ENCODE measurements around the gene OSBPL2.
A peak's percentile ranks its signal among the peaks of the same experiment; 100 is the strongest.

OSBPL2 gene

DNA sequence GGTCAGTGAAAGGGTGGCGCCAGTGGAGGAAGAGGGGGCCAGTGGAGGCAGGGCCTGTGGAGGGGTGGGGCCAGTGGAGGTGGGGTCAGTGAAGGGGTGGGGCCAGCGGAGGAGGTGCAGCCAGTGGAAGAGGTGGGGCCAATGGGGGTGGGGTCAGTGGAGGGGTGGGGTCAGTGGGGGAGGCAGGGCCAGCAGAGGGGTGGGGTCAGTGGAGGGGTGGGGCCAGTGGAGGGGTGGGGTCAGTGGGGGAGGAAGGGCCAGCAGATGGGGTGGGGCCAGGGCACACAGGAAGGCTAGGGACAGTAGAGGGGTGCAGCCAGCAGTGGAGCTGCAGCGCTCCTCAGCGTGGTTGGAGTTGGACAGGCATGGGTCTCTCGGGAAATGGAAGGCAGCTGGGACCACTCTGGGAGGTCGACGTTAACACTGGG is 83.2 kb downstream of the OSBPL2 start:
- Histone ChIP-seq H3K36me3 (ENCODE audit: control insufficient read depth, insufficient read depth, low read length) (peaks cover 8% of the 10 kb centered on the region), H3K4me3 (ENCODE audit: low read length) (no peak overlapping the region), H3K4me1 (ENCODE audit: control insufficient read depth, low read depth, low read length) (no peaks in the 10 kb centered on the region), H3K56ac (ENCODE audit: low read length) (no peak overlapping the region), H3K23ac (ENCODE audit: low read length) (no peak overlapping the region), H3K79me2 (ENCODE audit: control insufficient read depth, insufficient read depth, low read length) (no peaks in the 10 kb centered on the region), H3K9ac (ENCODE audit: low read length) (no peak overlapping the region), H3K4ac (ENCODE audit: low read depth, low read length) (no peak overlapping the region), H4K5ac (ENCODE audit: low read length) (no peak overlapping the region), H2BK15ac (replicated peaks; ENCODE audit: low read depth) (no peak overlapping the region), H3K27me3 (ENCODE audit: insufficient read depth, low read length, poor library complexity) (no peaks in the 10 kb centered on the region), H3K18ac (ENCODE audit: low read length) (no peak overlapping the region), H2BK120ac (ENCODE audit: low read depth, low read length) (no peak overlapping the region), H2BK5ac (ENCODE audit: low read length) (no peak overlapping the region), H4K8ac (ENCODE audit: low read depth, low read length) (no peak overlapping the region), H3K27ac (ENCODE audit: low read depth, low read length) (no peak overlapping the region), H2AK5ac (ENCODE audit: low read length) (no peak overlapping the region), H3K79me1 (ENCODE audit: low read length) (no peaks in the 10 kb centered on the region), H3K4me2 (ENCODE audit: low read length) (no peak overlapping the region)
- DNase-seq, result peak; percentile 67
- no CpG with 5 or more reads among the region's 7 CpGs for WGBS (ENCODE audit: extremely low coverage, insufficient coverage, low lambda C conversion rate)

- Histone ChIP-seq H4K8ac (ENCODE audit: low read depth, low read length) (no peak overlapping the region), H3K4me1 (ENCODE audit: control insufficient read depth, low read depth, low read length) (no peaks in the 10 kb centered on the region), H3K79me1 (ENCODE audit: low read length) (no peaks in the 10 kb centered on the region), H3K4ac (ENCODE audit: low read depth, low read length) (no peak overlapping the region), H3K27ac (ENCODE audit: low read depth, low read length) (no peak overlapping the region), H2BK15ac (replicated peaks; ENCODE audit: low read depth) (no peak overlapping the region), H3K9ac (ENCODE audit: low read length) (no peak overlapping the region), H3K4me3 (ENCODE audit: low read length) (no peak overlapping the region), H4K5ac (ENCODE audit: low read length) (no peak overlapping the region), H3K4me2 (ENCODE audit: low read length) (no peak overlapping the region), H2BK120ac (ENCODE audit: low read depth, low read length) (no peak overlapping the region), H2AK5ac (ENCODE audit: low read length) (no peak overlapping the region), H3K27me3 (ENCODE audit: insufficient read depth, low read length, poor library complexity) (no peaks in the 10 kb centered on the region), H3K23ac (ENCODE audit: low read length) (no peak overlapping the region), H3K79me2 (ENCODE audit: control insufficient read depth, insufficient read depth, low read length) (no peaks in the 10 kb centered on the region), H2BK5ac (ENCODE audit: low read length) (no peak overlapping the region), H3K36me3 (ENCODE audit: control insufficient read depth, insufficient read depth, low read length) (peaks cover 5% of the 10 kb centered on the region), H3K18ac (ENCODE audit: low read length) (no peak overlapping the region), H3K56ac (ENCODE audit: low read length) (no peak overlapping the region)
- WGBS (ENCODE audit: extremely low coverage, insufficient coverage, low lambda C conversion rate), result no CpG with 5 or more reads among the region's 16 CpGs
- DNase-seq, result no peak
Measured at GRCh38 chr20:62321975-62322374, 83.7 kb downstream of the OSBPL2 start.

- no CpG with 5 or more reads among the region's 16 CpGs for WGBS (ENCODE audit: extremely low coverage, insufficient coverage, low lambda C conversion rate)
- no peak overlapping the region for H4K5ac ChIP-seq (ENCODE audit: low read length)
- H3K27me3 ChIP-seq (ENCODE audit: insufficient read depth, low read length, poor library complexity), result no peaks in the 10 kb centered on the region
Measured at GRCh38 chr20:62322492-62323041, 84.2 kb downstream of the OSBPL2 start.

DNA sequence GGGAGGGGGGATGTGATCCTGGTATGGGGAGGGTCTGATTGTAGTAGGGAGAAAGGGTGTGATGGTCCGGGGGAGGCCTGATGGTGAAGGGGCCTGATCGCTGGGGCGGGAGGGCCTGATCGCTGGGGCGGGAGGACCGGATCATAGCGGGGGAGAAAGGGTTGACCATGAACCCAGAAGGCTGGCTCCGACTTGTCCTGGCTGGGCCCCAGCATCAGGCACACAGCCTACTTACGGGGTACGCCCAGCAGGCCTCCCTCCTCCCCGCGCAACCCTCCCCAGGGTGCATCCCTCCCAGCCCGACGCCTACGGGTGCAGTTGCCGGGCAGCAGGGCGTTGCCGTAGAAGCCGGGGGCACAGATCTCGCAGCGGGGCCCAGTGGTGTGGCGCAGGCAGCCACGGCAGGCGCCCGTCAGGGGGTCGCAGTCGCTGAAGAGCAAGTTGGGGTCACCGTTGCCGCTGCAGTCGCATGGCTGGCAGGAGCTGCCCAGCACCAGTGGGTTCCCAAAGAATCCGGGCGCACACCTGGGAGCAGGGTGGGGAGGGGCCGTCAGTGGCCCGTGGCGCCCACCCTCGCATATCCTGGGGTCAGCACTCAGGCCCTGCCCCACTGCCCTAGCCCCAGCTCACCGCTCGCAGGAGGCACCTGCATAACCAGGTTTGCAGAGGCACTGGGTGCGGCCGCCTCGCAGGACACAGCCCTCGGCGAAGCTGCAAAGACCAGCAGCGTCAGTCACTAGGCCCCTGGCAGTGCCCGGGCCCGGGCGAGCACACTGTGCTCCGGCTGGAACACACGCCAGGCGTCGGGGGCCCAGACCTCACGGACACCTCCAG is 85.0 kb downstream of the OSBPL2 start:
- no peak overlapping the region for H3K4me3 ChIP-seq (ENCODE audit: low read length)
- H3K56ac ChIP-seq (ENCODE audit: low read length), result no peak overlapping the region
- no peak overlapping the region for H2BK15ac ChIP-seq (replicated peaks; ENCODE audit: low read depth)
- H2BK5ac ChIP-seq (ENCODE audit: low read length), result no peak overlapping the region
- H3K79me2 ChIP-seq (ENCODE audit: control insufficient read depth, insufficient read depth, low read length), result no peaks in the 10 kb centered on the region
- no peak overlapping the region for H2AK5ac ChIP-seq (ENCODE audit: low read length)
- H3K27ac ChIP-seq (ENCODE audit: low read depth, low read length), result no peak overlapping the region
- DNase-seq, result no peak
- H4K8ac ChIP-seq (ENCODE audit: low read depth, low read length), result no peak overlapping the region
- no peaks in the 10 kb centered on the region for H3K79me1 ChIP-seq (ENCODE audit: low read length)
- no peaks in the 10 kb centered on the region for H3K27me3 ChIP-seq (ENCODE audit: insufficient read depth, low read length, poor library complexity)
- no peak overlapping the region for H2BK120ac ChIP-seq (ENCODE audit: low read depth, low read length)
- H3K4ac ChIP-seq (ENCODE audit: low read depth, low read length), result no peak overlapping the region
- no peak overlapping the region for H3K18ac ChIP-seq (ENCODE audit: low read length)
- no peaks in the 10 kb centered on the region for H3K4me1 ChIP-seq (ENCODE audit: control insufficient read depth, low read depth, low read length)
- H3K23ac ChIP-seq (ENCODE audit: low read length), result no peak overlapping the region
- peaks cover 3% of the 10 kb centered on the region for H3K36me3 ChIP-seq (ENCODE audit: control insufficient read depth, insufficient read depth, low read length)
- H4K5ac ChIP-seq (ENCODE audit: low read length), result no peak overlapping the region
- no peak overlapping the region for H3K9ac ChIP-seq (ENCODE audit: low read length)
- no CpG with 5 or more reads among the region's 52 CpGs for WGBS (ENCODE audit: extremely low coverage, insufficient coverage, low lambda C conversion rate)
- H3K4me2 ChIP-seq (ENCODE audit: low read length), result no peak overlapping the region

More at GRCh38 chr20:62322492-62323041, 84.2 kb downstream of the OSBPL2 start:
- no peaks in the 10 kb centered on the region for H3K4me1 ChIP-seq (ENCODE audit: control insufficient read depth, low read depth, low read length)
- no peak for DNase-seq
- no peak overlapping the region for H3K23ac ChIP-seq (ENCODE audit: low read length)
- no peak overlapping the region for H3K4me3 ChIP-seq (ENCODE audit: low read length)
- no peak overlapping the region for H4K8ac ChIP-seq (ENCODE audit: low read depth, low read length)
- no peaks in the 10 kb centered on the region for H3K79me1 ChIP-seq (ENCODE audit: low read length)
- H3K27ac ChIP-seq (ENCODE audit: low read depth, low read length), result no peak overlapping the region
- H2BK120ac ChIP-seq (ENCODE audit: low read depth, low read length), result no peak overlapping the region
- no peaks in the 10 kb centered on the region for H3K79me2 ChIP-seq (ENCODE audit: control insufficient read depth, insufficient read depth, low read length)
- H2BK15ac ChIP-seq (replicated peaks; ENCODE audit: low read depth), result no peak overlapping the region
- no peak overlapping the region for H3K56ac ChIP-seq (ENCODE audit: low read length)
- H2BK5ac ChIP-seq (ENCODE audit: low read length), result no peak overlapping the region
- H3K4ac ChIP-seq (ENCODE audit: low read depth, low read length), result no peak overlapping the region
- no peak overlapping the region for H3K4me2 ChIP-seq (ENCODE audit: low read length)
- no peak overlapping the region for H2AK5ac ChIP-seq (ENCODE audit: low read length)
- peaks cover 3% of the 10 kb centered on the region for H3K36me3 ChIP-seq (ENCODE audit: control insufficient read depth, insufficient read depth, low read length)
- H3K9ac ChIP-seq (ENCODE audit: low read length), result no peak overlapping the region
- no peak overlapping the region for H3K18ac ChIP-seq (ENCODE audit: low read length)

DNA sequence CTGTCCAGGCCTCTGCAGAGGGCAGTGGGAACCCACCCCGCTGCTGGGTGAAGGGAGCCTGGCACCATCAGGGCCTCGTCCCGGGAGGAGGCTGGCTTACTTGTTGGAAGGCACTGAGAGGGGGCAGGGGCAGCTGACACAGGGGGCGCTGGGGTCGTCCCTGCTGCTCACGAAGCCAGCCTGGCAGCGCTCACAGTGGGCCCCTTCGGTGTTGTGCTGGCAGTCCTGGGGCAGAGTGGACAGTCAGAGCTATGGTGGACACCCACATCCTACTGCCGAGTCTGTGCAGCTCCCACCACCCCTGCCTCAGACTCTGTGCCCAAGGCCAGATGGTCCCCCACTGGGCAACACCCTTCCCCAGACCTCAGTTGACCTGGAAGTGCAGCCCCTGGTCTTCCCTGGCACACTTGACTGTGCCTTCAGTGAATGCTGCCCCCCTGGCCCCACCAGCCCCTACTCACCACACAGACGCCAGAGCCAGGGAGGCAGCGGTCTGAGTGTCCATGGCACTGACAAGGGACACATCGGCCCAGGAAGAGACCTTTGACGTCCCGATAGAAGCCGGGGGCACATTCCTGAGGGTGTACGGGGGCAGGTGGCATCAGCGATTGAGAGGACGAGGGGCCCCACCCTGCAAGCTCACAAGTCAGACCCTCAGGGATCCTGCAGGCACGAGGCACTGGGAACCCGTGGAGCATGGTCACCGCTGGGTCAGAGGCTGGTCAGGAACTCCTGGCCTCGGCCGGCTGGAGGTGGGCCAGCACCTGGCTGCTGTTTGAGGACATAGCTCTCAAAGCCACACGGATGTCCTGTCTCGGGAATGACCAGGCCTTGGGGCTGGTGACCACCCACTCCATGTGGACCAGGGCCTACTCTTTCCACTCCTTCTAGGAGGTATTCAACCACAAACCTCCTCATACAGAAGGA is 85.9 kb downstream of the OSBPL2 start:
- Histone ChIP-seq H3K4me2 (ENCODE audit: low read length) (no peak overlapping the region), H3K23ac (ENCODE audit: low read length) (no peak overlapping the region), H3K9ac (ENCODE audit: low read length) (no peak overlapping the region), H2BK15ac (replicated peaks; ENCODE audit: low read depth) (no peak overlapping the region), H2BK5ac (ENCODE audit: low read length) (no peak overlapping the region), H2AK5ac (ENCODE audit: low read length) (no peak overlapping the region), H3K27ac (ENCODE audit: low read depth, low read length) (no peak overlapping the region), H3K79me2 (ENCODE audit: control insufficient read depth, insufficient read depth, low read length) (no peaks in the 10 kb centered on the region), H3K18ac (ENCODE audit: low read length) (no peak overlapping the region), H4K8ac (ENCODE audit: low read depth, low read length) (no peak overlapping the region), H3K4ac (ENCODE audit: low read depth, low read length) (no peak overlapping the region), H4K5ac (ENCODE audit: low read length) (no peak overlapping the region), H3K27me3 (ENCODE audit: insufficient read depth, low read length, poor library complexity) (no peaks in the 10 kb centered on the region), H2BK120ac (ENCODE audit: low read depth, low read length) (no peak overlapping the region), H3K4me3 (ENCODE audit: low read length) (no peak overlapping the region), H3K36me3 (ENCODE audit: control insufficient read depth, insufficient read depth, low read length) (peaks cover 3% of the 10 kb centered on the region), H3K56ac (ENCODE audit: low read length) (no peak overlapping the region), H3K4me1 (ENCODE audit: control insufficient read depth, low read depth, low read length) (no peaks in the 10 kb centered on the region), H3K79me1 (ENCODE audit: low read length) (no peaks in the 10 kb centered on the region)
- WGBS (ENCODE audit: extremely low coverage, insufficient coverage, low lambda C conversion rate), result no CpG with 5 or more reads among the region's 25 CpGs
- DNase-seq, result no peak
